Measurements from ENCODE around the gene TMEM81.

TMEM81 gene, protein sequence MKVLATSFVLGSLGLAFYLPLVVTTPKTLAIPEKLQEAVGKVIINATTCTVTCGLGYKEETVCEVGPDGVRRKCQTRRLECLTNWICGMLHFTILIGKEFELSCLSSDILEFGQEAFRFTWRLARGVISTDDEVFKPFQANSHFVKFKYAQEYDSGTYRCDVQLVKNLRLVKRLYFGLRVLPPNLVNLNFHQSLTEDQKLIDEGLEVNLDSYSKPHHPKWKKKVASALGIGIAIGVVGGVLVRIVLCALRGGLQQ

DNA sequence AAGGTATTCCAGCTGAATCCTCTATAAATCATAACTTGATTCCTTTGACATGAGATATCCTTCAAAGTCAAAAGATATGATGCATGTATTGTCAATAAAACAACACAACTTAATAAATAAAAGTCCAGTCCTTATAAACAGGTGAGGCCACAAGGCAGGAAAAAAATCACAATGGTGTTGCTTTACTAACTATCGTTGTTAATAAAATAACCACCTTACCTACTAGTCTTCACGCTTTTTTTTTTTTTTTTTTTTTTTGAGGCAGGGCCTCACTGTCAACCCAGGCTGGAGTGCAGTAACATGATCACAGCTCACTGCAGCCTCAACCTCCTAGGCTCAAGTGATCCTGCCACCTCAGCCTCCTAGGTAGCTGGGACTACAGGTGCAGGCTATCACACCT lies at the start of gene TMEM81:
TMEM81 (minus strand) TSS at position 101 of the 400 bp plus-strand sequence. CDS start 140 bp downstream, outside the sequence.
- no peak for DNase-seq (ENCODE audit: low read depth, low spot score)
- TF ChIP-seq, protein P1, sequence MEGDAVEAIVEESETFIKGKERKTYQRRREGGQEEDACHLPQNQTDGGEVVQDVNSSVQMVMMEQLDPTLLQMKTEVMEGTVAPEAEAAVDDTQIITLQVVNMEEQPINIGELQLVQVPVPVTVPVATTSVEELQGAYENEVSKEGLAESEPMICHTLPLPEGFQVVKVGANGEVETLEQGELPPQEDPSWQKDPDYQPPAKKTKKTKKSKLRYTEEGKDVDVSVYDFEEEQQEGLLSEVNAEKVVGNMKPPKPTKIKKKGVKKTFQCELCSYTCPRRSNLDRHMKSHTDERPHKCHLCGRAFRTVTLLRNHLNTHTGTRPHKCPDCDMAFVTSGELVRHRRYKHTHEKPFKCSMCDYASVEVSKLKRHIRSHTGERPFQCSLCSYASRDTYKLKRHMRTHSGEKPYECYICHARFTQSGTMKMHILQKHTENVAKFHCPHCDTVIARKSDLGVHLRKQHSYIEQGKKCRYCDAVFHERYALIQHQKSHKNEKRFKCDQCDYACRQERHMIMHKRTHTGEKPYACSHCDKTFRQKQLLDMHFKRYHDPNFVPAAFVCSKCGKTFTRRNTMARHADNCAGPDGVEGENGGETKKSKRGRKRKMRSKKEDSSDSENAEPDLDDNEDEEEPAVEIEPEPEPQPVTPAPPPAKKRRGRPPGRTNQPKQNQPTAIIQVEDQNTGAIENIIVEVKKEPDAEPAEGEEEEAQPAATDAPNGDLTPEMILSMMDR (IDR thresholded peaks at IDR 0.05; ENCODE audit: insufficient read depth, low read length, missing control alignments), result no peak
- no peak within 1 kb of the TSS for H3K4me3 ChIP-seq (ENCODE audit: low read depth, low read length)
- ChIA-PET POLR2A (no interaction called here), CTCF (interaction anchor here (2.0 to 10.0 kb wide), 2 partner anchors 23 to 251 kb away, joined by 4 to 103 read pairs; no protein-coding TSS in a partner anchor)

DNA sequence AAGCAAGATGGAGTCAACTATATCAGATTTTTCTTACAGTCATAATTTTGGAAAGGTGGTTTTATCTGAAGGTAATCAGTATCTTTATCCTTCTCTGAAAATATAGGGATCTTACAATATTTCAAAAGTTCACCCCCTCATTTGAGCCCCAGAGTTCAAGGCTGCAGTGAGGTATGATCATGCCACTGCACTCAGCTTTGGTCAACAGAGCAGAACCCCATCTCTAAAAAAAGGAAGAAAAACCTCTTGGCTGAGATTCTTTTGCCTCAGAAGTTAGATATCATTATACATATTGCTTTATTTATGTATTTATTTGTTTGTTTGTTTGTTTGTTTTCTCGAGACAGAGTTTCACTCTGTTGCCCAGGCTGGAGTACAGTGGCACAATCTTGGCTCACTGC lies 49.0 kb upstream of the TMEM81 start:
- TF ChIP-seq, protein P1 (IDR thresholded peaks at IDR 0.05; ENCODE audit: insufficient read depth, low read length, missing control alignments), result no peak
- no peak for DNase-seq (ENCODE audit: low read depth, low spot score)
- ChIA-PET POLR2A (no interaction called here), CTCF (interaction anchor here (0.6 to 16.9 kb wide), 4 partner anchors 10 to 147 kb away, joined by 3 to 239 read pairs (median 7); no protein-coding TSS in a partner anchor)
- no peak overlapping the region for H3K4me3 ChIP-seq (ENCODE audit: low read depth, low read length)

- TF ChIP-seq, protein P1 (IDR thresholded peaks at IDR 0.05; ENCODE audit: insufficient read depth, low read length, missing control alignments), result no peak
- H3K4me3 ChIP-seq (ENCODE audit: low read depth, low read length), result no peak overlapping the region
- POLR2A ChIA-PET, result no interaction called here
- no peak for DNase-seq (ENCODE audit: low read depth, low spot score)
- CTCF ChIA-PET, result interaction anchor here (1.3 to 16.9 kb wide), 3 partner anchors 13 to 125 kb away, joined by 4 to 239 read pairs (median 5); no protein-coding TSS in a partner anchor
Observed at GRCh38 chr1:205129447-205130029, 45.3 kb upstream of the TMEM81 start.

GRCh38 chr1:205128050-205128449 lies 43.8 kb upstream of the TMEM81 start:
- H3K4me3 ChIP-seq (ENCODE audit: low read depth, low read length), result no peak overlapping the region
- TF ChIP-seq, protein P1 (IDR thresholded peaks at IDR 0.05; ENCODE audit: insufficient read depth, low read length, missing control alignments), result no peak
- CTCF ChIA-PET, result interaction anchor here (1.3 to 16.9 kb wide), 3 partner anchors 15 to 126 kb away, joined by 4 to 239 read pairs (median 5); no protein-coding TSS in a partner anchor
- DNase-seq (ENCODE audit: low read depth, low spot score), result no peak
- POLR2A ChIA-PET, result no interaction called here

DNA sequence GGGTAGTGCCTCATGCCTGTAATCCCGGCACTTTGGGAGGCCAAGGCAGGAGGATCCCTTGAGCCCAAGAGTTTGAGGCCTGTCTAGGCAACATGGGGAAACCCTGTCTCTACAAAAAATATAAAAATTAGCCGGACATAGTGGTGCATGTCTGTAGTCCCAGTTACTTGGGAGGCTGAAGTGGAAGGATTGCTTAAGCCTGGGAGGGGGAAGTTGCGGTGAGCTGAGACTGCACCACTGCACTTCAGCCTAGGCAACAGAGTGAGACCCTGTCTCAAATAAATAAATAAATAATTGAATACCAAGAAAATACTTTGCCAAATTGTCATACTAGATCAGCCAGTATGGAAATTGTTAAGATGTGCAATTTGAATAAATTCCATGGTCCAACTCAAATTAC lies 43.4 kb upstream of the TMEM81 start:
- TF ChIP-seq, protein P1 (IDR thresholded peaks at IDR 0.05; ENCODE audit: insufficient read depth, low read length, missing control alignments), result no peak
- CTCF ChIA-PET, result interaction anchor here (1.8 to 16.9 kb wide), 2 partner anchors 15 to 66 kb away, joined by 5 to 239 read pairs; no protein-coding TSS in a partner anchor

DNA sequence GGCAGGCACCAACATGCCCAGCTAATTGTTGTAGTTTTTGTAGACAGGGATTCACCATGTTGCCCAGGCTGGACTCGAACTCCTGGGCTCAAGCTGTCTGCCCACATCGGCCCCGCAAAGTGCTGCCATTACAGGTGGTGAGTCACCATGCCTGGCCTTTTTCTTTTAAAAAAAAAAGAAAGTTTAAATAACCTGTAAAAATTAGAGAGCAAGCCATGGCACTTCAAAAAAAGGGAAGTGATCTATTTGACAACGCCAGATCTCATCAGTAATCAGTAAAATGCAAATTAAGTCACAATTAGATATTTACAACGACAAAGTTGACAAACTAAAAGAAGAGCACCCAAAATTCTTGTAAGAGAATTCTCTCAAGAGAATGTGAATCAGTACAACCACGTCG lies 40.5 kb upstream of the TMEM81 start:
- TF ChIP-seq, protein P1 (IDR thresholded peaks at IDR 0.05; ENCODE audit: insufficient read depth, low read length, missing control alignments), result no peak
- ChIA-PET CTCF (interaction anchor here (2.2 to 16.9 kb wide), 2 partner anchors 18 to 131 kb away, joined by 10 to 239 read pairs; no protein-coding TSS in a partner anchor), POLR2A (no interaction called here)
- H3K4me3 ChIP-seq (ENCODE audit: low read depth, low read length), result no peak overlapping the region
- no peak for DNase-seq (ENCODE audit: low read depth, low spot score)

More for the DNA sequence above, 43.4 kb upstream of the TMEM81 start:
- POLR2A ChIA-PET, result no interaction called here
- DNase-seq (ENCODE audit: low read depth, low spot score), result no peak
- no peak overlapping the region for H3K4me3 ChIP-seq (ENCODE audit: low read depth, low read length)
